ENCODE results near the gene ATG2A. TPM values are rescaled to one million over a fixed set of nuclear protein-coding genes. Genes with fewer than 3 reads are reported as not detected.

The ATG2A gene
- polyA plus RNA-seq, 3 donors = 2.6 to 24.9 (median 4.0) TPM

- Histone ChIP-seq H3K9me3 (replicated peaks in 1 of 2; ENCODE audit: control insufficient read depth in 1 of 2, insufficient read depth in 1 of 2, low read length in 2 of 2) (no peaks in the 10 kb centered on the region), H3K27ac (ENCODE audit: low read depth in 1 of 2, low read length in 2 of 2) (no peak overlapping the region), H3K4me2 (replicated peaks; ENCODE audit: extremely low read depth, low read length, poor library complexity, severe bottlenecking) (no peak overlapping the region), H3K36me3 (replicated peaks in 1 of 2; ENCODE audit: control insufficient read depth in 1 of 2, insufficient read depth in 2 of 2, low read length in 2 of 2) (peaks cover 43 to 73% of the 10 kb centered on the region in 2 donors), H4K20me1 (ENCODE audit: insufficient read depth, low read length) (no peaks in the 10 kb centered on the region), H3K79me2 (ENCODE audit: insufficient read depth, low read length) (no peaks in the 10 kb centered on the region), H3K27me3 (ENCODE audit: control insufficient read depth in 2 of 2, insufficient read depth in 2 of 2, low read length in 2 of 2) (no peaks in the 10 kb centered on the region), H3K9ac (ENCODE audit: insufficient read depth, low read length, poor library complexity, severe bottlenecking) (no peak overlapping the region), H2AFZ (ENCODE audit: insufficient read depth, low read depth, low read length, poor library complexity, severe bottlenecking) (no peak overlapping the region), H3K4me3 (replicated peaks in 1 of 3; ENCODE audit: low read depth in 2 of 3, low read length in 3 of 3) (no peak overlapping the region), H3K4me1 (ENCODE audit: control insufficient read depth in 1 of 2, insufficient read depth in 2 of 2, low read length in 2 of 2) (peaks cover 5 to 11% of the 10 kb centered on the region in 2 donors)
- Mint-ChIP-seq H3K27ac (no peak overlapping the region), H3K4me1 (peaks cover 9% of the 10 kb centered on the region), H3K4me3 (no peak overlapping the region), H3K27me3 (ENCODE audit: low read depth in 3 of 3) (peaks cover 0 to 2% (median 1%) of the 10 kb centered on the region in 3 donors), H3K9me3 (no peaks in the 10 kb centered on the region), H3K36me3 (peaks cover 76 to 78% of the 10 kb centered on the region in 2 donors)
- intact Hi-C loops (cut with micrococcal nuclease) = no loop called here
- no peak for TF ChIP-seq CTCF (IDR thresholded peaks at IDR 0.05)
- 98% methylated on average over 5 of the region's 6 CpGs for WGBS (ENCODE audit: insufficient coverage)
- no peak for DNase-seq
Observed at GRCh38 chr11:64930340-64930739, 13.3 kb upstream of the ATG2A start.

GRCh38 chr11:64929625-64930024, 12.6 kb upstream of the ATG2A start:
- Histone ChIP-seq H3K4me2 (replicated peaks; ENCODE audit: extremely low read depth, low read length, poor library complexity, severe bottlenecking) (no peak overlapping the region), H3K9me3 (replicated peaks in 1 of 2; ENCODE audit: control insufficient read depth in 1 of 2, insufficient read depth in 1 of 2, low read length in 2 of 2) (no peaks in the 10 kb centered on the region), H3K27me3 (ENCODE audit: control insufficient read depth in 2 of 2, insufficient read depth in 2 of 2, low read length in 2 of 2) (no peaks in the 10 kb centered on the region), H4K20me1 (ENCODE audit: insufficient read depth, low read length) (no peaks in the 10 kb centered on the region), H3K9ac (ENCODE audit: insufficient read depth, low read length, poor library complexity, severe bottlenecking) (no peak overlapping the region), H3K4me3 (replicated peaks in 1 of 3; ENCODE audit: low read depth in 2 of 3, low read length in 3 of 3) (no peak overlapping the region), H3K4me1 (ENCODE audit: control insufficient read depth in 1 of 2, insufficient read depth in 2 of 2, low read length in 2 of 2) (peaks cover 10 to 17% of the 10 kb centered on the region in 2 donors), H2AFZ (ENCODE audit: insufficient read depth, low read depth, low read length, poor library complexity, severe bottlenecking) (no peak overlapping the region), H3K27ac (ENCODE audit: low read depth in 1 of 2, low read length in 2 of 2) (no peak overlapping the region), H3K79me2 (ENCODE audit: insufficient read depth, low read length) (no peaks in the 10 kb centered on the region), H3K36me3 (replicated peaks in 1 of 2; ENCODE audit: control insufficient read depth in 1 of 2, insufficient read depth in 2 of 2, low read length in 2 of 2) (peaks cover 39 to 73% of the 10 kb centered on the region in 2 donors)
- no peak for DNase-seq
- 94% methylated on average over 5 of the region's 7 CpGs for WGBS (ENCODE audit: insufficient coverage)
- TF ChIP-seq CTCF (IDR thresholded peaks at IDR 0.05) = no peak
- H3K4me3 Mint-ChIP-seq = no peak overlapping the region
- peaks cover 0 to 5% (median 1%) of the 10 kb centered on the region in 3 donors for H3K27me3 Mint-ChIP-seq (ENCODE audit: low read depth in 3 of 3)
- H3K36me3 Mint-ChIP-seq = peaks cover 70 to 71% of the 10 kb centered on the region in 2 donors
- no peaks in the 10 kb centered on the region for H3K9me3 Mint-ChIP-seq
- peak overlapping the region in 1 of 7 donors; percentile 61 for H3K27ac Mint-ChIP-seq
- peaks cover 14% of the 10 kb centered on the region for H3K4me1 Mint-ChIP-seq
- intact Hi-C loops (cut with micrococcal nuclease) = no loop called here
